KMS-11 (cell line): Measurements from ENCODE around the gene PARD6G.

Experiments used
- H2AFZ ChIP-seq: fragments of 200-600 bp; sonication (generic); 2 replicates; pipeline ENCODE4 v1.6.1; 2016; ENCODE audit warnings: antibody characterized with exemption, mixed run types, low read depth
- H3K27ac ChIP-seq: fragments of 200-600 bp; sonication (generic); 2 replicates; pipeline ENCODE4 v1.6.1; 2016; ENCODE audit warnings: mild to moderate bottlenecking, mixed run types
- H3K27me3 ChIP-seq: fragments of 200-600 bp; sonication (generic); 2 replicates; pipeline ENCODE4 v1.6.1; 2017; ENCODE audit warnings: mild to moderate bottlenecking, low read depth, mixed run types, moderate library complexity; ENCODE audit not compliant: insufficient read depth
- H3K36me3 ChIP-seq: fragments of 200-600 bp; sonication (generic); 2 replicates; pipeline ENCODE4 v1.6.1; 2017; ENCODE audit warnings: mild to moderate bottlenecking, mixed run types; ENCODE audit not compliant: insufficient read depth
- H3K4me1 ChIP-seq: fragments of 200-600 bp; sonication (generic); 2 replicates; pipeline ENCODE4 v1.6.1; 2016; ENCODE audit warnings: mild to moderate bottlenecking, low read depth, mixed run types; ENCODE audit not compliant: poor library complexity, severe bottlenecking
- H3K4me2 ChIP-seq: fragments of 200-600 bp; sonication (generic); 2 replicates; pipeline ENCODE4 v1.7.0; 2016; ENCODE audit warnings: mild to moderate bottlenecking, mixed run types
- H3K4me3 ChIP-seq: fragments of 200-600 bp; sonication (generic); IDR thresholded peaks from 2 replicates; pipeline ENCODE4 v1.6.1; 2017; ENCODE audit warnings: low read depth, low read length, mixed read lengths; ENCODE audit not compliant: insufficient read depth
- H3K79me2 ChIP-seq: fragments of 200-600 bp; sonication (generic); 2 replicates; pipeline ENCODE4 v1.6.1; 2016; ENCODE audit warnings: low read depth, mixed run types; ENCODE audit not compliant: insufficient read depth
- H3K9ac ChIP-seq: fragments of 200-600 bp; sonication (generic); 2 replicates; pipeline ENCODE4 v1.6.1; 2016; ENCODE audit warnings: mild to moderate bottlenecking, mixed run types
- H4K20me1 ChIP-seq: fragments of 200-600 bp; sonication (generic); 2 replicates; pipeline ENCODE4 v1.6.1; 2016; ENCODE audit warnings: mild to moderate bottlenecking, mixed run types; ENCODE audit not compliant: insufficient read depth
- CTCF ChIP-seq: fragments of 200-600 bp; sonication (generic); conservative IDR thresholded peaks from 2 replicates; pipeline ENCODE4 v1.6.1; 2017; ENCODE audit warnings: low read depth, mild to moderate bottlenecking, antibody characterized with exemption, low read length, moderate library complexity, mixed read lengths

PARD6G gene

DNA sequence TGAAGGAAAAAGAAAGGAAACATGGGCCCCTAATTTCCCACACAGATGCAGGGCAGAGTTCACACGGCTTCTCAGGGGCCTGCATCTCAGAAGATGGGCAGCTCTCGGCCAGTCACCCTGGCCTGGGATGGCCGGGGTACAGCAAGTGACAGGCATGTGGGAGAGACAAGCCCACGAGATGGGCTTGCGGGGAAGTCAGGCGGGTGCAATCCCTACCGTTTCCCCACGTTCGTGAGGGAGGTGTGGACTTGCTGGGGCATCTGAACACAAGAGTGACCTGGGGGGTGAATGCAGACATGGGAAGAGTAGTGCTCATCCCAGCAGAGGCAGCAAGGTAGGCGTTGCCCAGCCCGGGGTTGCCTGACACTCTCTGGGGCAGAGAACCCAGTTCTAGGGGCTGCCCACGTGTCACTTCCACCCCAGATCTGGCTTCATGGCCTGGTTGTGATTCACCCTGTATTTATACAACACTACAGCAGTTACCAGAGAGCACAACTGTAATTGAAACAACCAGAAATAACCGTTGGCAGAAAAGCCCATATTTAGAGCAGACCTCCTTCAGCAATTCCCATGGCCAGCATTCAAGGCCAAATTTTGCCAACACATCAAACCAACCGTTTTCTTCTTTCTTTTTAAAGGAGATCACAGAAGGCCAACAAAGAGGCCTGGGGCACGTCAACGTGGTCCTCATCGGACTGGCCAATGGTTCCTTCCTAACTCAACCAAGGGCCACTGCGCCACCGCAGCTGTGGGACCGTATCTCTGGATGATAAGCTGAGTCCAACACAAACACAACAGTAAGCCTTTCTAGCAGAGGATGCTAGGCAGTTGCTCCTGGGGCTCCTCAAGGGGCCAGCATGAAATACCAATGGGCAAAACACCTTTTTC lies 58.4 kb downstream of the PARD6G start:
- Histone ChIP-seq H3K4me1 (no peaks in the 10 kb centered on the region), H3K4me2 (no peak overlapping the region), H3K36me3 (no peaks in the 10 kb centered on the region), H2AFZ (no peak overlapping the region), H3K9ac (no peak overlapping the region), H3K4me3 (no peak overlapping the region), H3K79me2 (no peaks in the 10 kb centered on the region), H3K27me3 (no peaks in the 10 kb centered on the region), H4K20me1 (no peaks in the 10 kb centered on the region), H3K27ac (no peak overlapping the region)
- no peak for TF ChIP-seq CTCF

- Histone ChIP-seq H3K79me2 (no peaks in the 10 kb centered on the region), H3K36me3 (no peaks in the 10 kb centered on the region), H3K4me1 (no peaks in the 10 kb centered on the region), H3K4me3 (no peak overlapping the region), H3K27me3 (no peaks in the 10 kb centered on the region), H4K20me1 (no peaks in the 10 kb centered on the region), H3K9ac (no peak overlapping the region), H3K4me2 (no peak overlapping the region), H3K27ac (no peak overlapping the region), H2AFZ (no peak overlapping the region)
- no peak for TF ChIP-seq CTCF
Observed at GRCh38 chr18:80187956-80188642, 59.2 kb downstream of the PARD6G start.

- Histone ChIP-seq H3K36me3 (no peaks in the 10 kb centered on the region), H3K4me1 (no peaks in the 10 kb centered on the region), H3K9ac (no peak overlapping the region), H3K27me3 (no peaks in the 10 kb centered on the region), H2AFZ (no peak overlapping the region), H3K27ac (no peak overlapping the region), H3K4me3 (no peak overlapping the region), H3K4me2 (no peak overlapping the region), H4K20me1 (no peaks in the 10 kb centered on the region), H3K79me2 (no peaks in the 10 kb centered on the region)
- TF ChIP-seq CTCF, result no peak
Observed at GRCh38 chr18:80185545-80185944, 61.8 kb downstream of the PARD6G start.

GRCh38 chr18:80184243-80184772 lies 63.0 kb downstream of the PARD6G start:
- no peak overlapping the region for H2AFZ ChIP-seq
- H4K20me1 ChIP-seq, result no peaks in the 10 kb centered on the region
- no peak overlapping the region for H3K27ac ChIP-seq
- H3K4me3 ChIP-seq, result no peak overlapping the region
- no peaks in the 10 kb centered on the region for H3K79me2 ChIP-seq
- H3K9ac ChIP-seq, result no peak overlapping the region
- H3K4me1 ChIP-seq, result no peaks in the 10 kb centered on the region
- no peaks in the 10 kb centered on the region for H3K27me3 ChIP-seq
- no peaks in the 10 kb centered on the region for H3K36me3 ChIP-seq
- H3K4me2 ChIP-seq, result no peak overlapping the region
- TF ChIP-seq CTCF, result no peak
